Panc1 (cell line): Measurements from ENCODE around the gene DOK6. TPM values are rescaled to one million over a fixed set of nuclear protein-coding genes. Genes with fewer than 3 reads are reported as not detected.

Experiments used
- ATAC-seq: fragments of 200-7000 bp; cut with Tn5 transposase; 2 replicates; pipeline ENCODE4 v1.9.1; 2020; ENCODE audit warnings: mild to moderate bottlenecking, moderate library complexity
- BruUV-seq: library from RNA; stranded (reverse); fragments of 400-500 nt; replicated peaks from 2 replicates; lab custom pipeline; 2021; lab: Mats Ljungman, UMichigan
- CTCF ChIA-PET: fragments of 300-600 bp; sonication (Branson Sonifier 250); formaldehyde crosslinking; loops from one replicate; lab custom pipeline; 2022; ENCODE audit warnings: antibody characterized with exemption; lab: Charles Lee
- POLR2A ChIA-PET: fragments of 300-600 bp; sonication (Branson Sonifier 250); formaldehyde crosslinking; loops from one replicate; lab custom pipeline; 2022; ENCODE audit warnings: antibody characterized with exemption; lab: Charles Lee
- DNase-seq: peaks from one replicate; pipeline ENCODE4 v3.0.0-alpha.2; 2010; ENCODE audit warnings: low read depth, low spot score
- H3K27ac ChIP-seq: 2 replicates; pipeline ENCODE4 v1.5.1; 2011; ENCODE audit warnings: mild to moderate bottlenecking, low read length, inconsistent platforms
- H3K27me3 ChIP-seq: fragments of 200-500 bp; sonication (Bioruptor generic); 2 replicates; pipeline ENCODE4 v1.6.0; 2014; ENCODE audit warnings: low read length, inconsistent platforms; ENCODE audit not compliant: control insufficient read depth, insufficient read depth
- H3K36me3 ChIP-seq: fragments of 200-500 bp; sonication (Bioruptor generic); 2 replicates; pipeline ENCODE4 v1.5.1; 2014; ENCODE audit warnings: inconsistent platforms, mild to moderate bottlenecking, low read length, moderate library complexity; ENCODE audit not compliant: control insufficient read depth, insufficient read depth
- H3K4me1 ChIP-seq: 2 replicates; pipeline ENCODE4 v1.5.1; 2011; ENCODE audit warnings: inconsistent platforms, mild to moderate bottlenecking, low read length, moderate library complexity; ENCODE audit not compliant: control insufficient read depth, insufficient read depth
- H3K4me3 ChIP-seq, 2 experiments: 2 replicates each; pipeline ENCODE4 v1.5.1; 2011 to 2012; ENCODE audit warnings: low read depth in 2 of 2, low read length in 2 of 2, mild to moderate bottlenecking in 2 of 2, inconsistent platforms in 1 of 2, moderate library complexity in 1 of 2
- H3K9me3 ChIP-seq: fragments of 200-500 bp; sonication (Bioruptor generic); 2 replicates; pipeline ENCODE4 v1.5.1; 2014; ENCODE audit warnings: low read depth, mild to moderate bottlenecking, inconsistent platforms, low read length, moderate library complexity; ENCODE audit not compliant: control insufficient read depth, insufficient read depth
- CTCF ChIP-seq: fragments of 450-650 bp; IDR thresholded peaks from 2 replicates; pipeline ENCODE4 v1.5.1; 2017; ENCODE audit warnings: mild to moderate bottlenecking
- POLR2AphosphoS5 ChIP-seq: IDR thresholded peaks from 2 replicates; pipeline ENCODE4 v1.6.1; 2012; ENCODE audit warnings: mild to moderate bottlenecking, low read depth, low read length, moderate library complexity
- REST ChIP-seq, 2 experiments: IDR thresholded peaks; 2 replicates each; pipeline ENCODE4 v1.6.1; 2011 to 2012; ENCODE audit warnings: low read depth in 2 of 2, control low read depth in 1 of 2, low read length in 1 of 2, mild to moderate bottlenecking in 1 of 2, moderate library complexity in 1 of 2; ENCODE audit not compliant: insufficient read depth in 1 of 2
- SIN3A ChIP-seq: IDR thresholded peaks from 2 replicates; pipeline ENCODE4 v1.6.1; 2012; ENCODE audit warnings: low read depth, mild to moderate bottlenecking, low read length, moderate library complexity, borderline replicate concordance; ENCODE audit not compliant: insufficient read depth
- TCF7L2 ChIP-seq: IDR thresholded peaks from 2 replicates; pipeline ENCODE4 v1.6.1; 2011; ENCODE audit warnings: mild to moderate bottlenecking, low read depth, low read length, inconsistent platforms
- in situ Hi-C: cut with HindIII; loops from 2 replicates; pipeline ENCODE4 v1.10.0; 2016; ENCODE audit warnings: low sequenced_read_pairs, low pct_unique_long_range_greater_than_20kb
- intact Hi-C: fragments of 100-400 bp; cut with micrococcal nuclease; formaldehyde crosslinking; loops from one replicate; pipeline ENCODE4 v1.10.0; 2022; ENCODE audit not compliant: unreplicated experiment
- total RNA-seq: library from RNA; stranded (reverse); gene quantifications from one replicate; pipeline ENCODE4 v1.2.1, GENCODE V29; 2021; ENCODE audit not compliant: unreplicated experiment

The DOK6 gene
- total RNA-seq, 1 experiment from 2014 or later, result not detected

GRCh38 chr18:69895066-69896047, 494.7 kb downstream of the DOK6 start:
- Histone ChIP-seq H3K27ac (no peak overlapping the region), H3K36me3 (no peaks in the 10 kb centered on the region), H3K27me3 (no peaks in the 10 kb centered on the region), H3K9me3 (no peaks in the 10 kb centered on the region), H3K4me1 (no peaks in the 10 kb centered on the region), H3K4me3 (no peak overlapping the region)
- no TSS peak for BruUV-seq
- no peak for TF ChIP-seq SIN3A
- POLR2A ChIA-PET, result no interaction called here
- ATAC-seq (no peak), DNase-seq (no peak)
- intact Hi-C loops, result no loop called here
- CTCF ChIA-PET, result no interaction called here
- in situ Hi-C loops, result no loop called here

- no TSS peak for BruUV-seq
- DNase-seq, result no peak
- TF ChIP-seq CTCF, result no peak
- TF ChIP-seq POLR2AphosphoS5, result no peak
- no peak for TF ChIP-seq REST (IDR thresholded peaks at IDR 0.05; ENCODE audit: insufficient read depth in 1 of 2, low read depth in 2 of 2, low read length in 1 of 2)
- no peak for TF ChIP-seq SIN3A
- TF ChIP-seq TCF7L2, result no peak
- ChIA-PET CTCF (no interaction called here), POLR2A (no interaction called here)
- Histone ChIP-seq H3K36me3 (no peaks in the 10 kb centered on the region), H3K4me1 (no peaks in the 10 kb centered on the region), H3K9me3 (no peaks in the 10 kb centered on the region), H3K4me3 (no peak overlapping the region), H3K27me3 (no peaks in the 10 kb centered on the region), H3K27ac (no peak overlapping the region)
- ATAC-seq, result no peak
- in situ Hi-C loops, result no loop called here
- intact Hi-C loops, result no loop called here
These were observed 496.9 kb downstream of the DOK6 start for GRCh38 chr18:69897397-69898108.
